ENCODE results near the gene NUP93. TPM values are rescaled to one million over a fixed set of nuclear protein-coding genes. Genes with fewer than 3 reads are reported as not detected.

NUP93 gene
- polyA plus RNA-seq, 1 donor from 2014 or later: 237 TPM

GRCh38 chr16:56771558-56772279, 41.8 kb downstream of the NUP93 start:
- H3K4me3 ChIP-seq (ENCODE audit: low read length): no peak overlapping the region
- TF ChIP-seq SMC3 (conservative IDR thresholded peaks at IDR 0.05; ENCODE audit: poor library complexity): no peak
- no peak for TF ChIP-seq EZH2 (IDR thresholded peaks at IDR 0.05; ENCODE audit: borderline replicate concordance, insufficient read depth, low read length, poor library complexity, severe bottlenecking)
- TF ChIP-seq, protein P1, sequence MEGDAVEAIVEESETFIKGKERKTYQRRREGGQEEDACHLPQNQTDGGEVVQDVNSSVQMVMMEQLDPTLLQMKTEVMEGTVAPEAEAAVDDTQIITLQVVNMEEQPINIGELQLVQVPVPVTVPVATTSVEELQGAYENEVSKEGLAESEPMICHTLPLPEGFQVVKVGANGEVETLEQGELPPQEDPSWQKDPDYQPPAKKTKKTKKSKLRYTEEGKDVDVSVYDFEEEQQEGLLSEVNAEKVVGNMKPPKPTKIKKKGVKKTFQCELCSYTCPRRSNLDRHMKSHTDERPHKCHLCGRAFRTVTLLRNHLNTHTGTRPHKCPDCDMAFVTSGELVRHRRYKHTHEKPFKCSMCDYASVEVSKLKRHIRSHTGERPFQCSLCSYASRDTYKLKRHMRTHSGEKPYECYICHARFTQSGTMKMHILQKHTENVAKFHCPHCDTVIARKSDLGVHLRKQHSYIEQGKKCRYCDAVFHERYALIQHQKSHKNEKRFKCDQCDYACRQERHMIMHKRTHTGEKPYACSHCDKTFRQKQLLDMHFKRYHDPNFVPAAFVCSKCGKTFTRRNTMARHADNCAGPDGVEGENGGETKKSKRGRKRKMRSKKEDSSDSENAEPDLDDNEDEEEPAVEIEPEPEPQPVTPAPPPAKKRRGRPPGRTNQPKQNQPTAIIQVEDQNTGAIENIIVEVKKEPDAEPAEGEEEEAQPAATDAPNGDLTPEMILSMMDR (IDR thresholded peaks at IDR 0.05; ENCODE audit: poor library complexity, severe bottlenecking): no peak
- no peak for TF ChIP-seq RAD21 (conservative IDR thresholded peaks at IDR 0.05)
- no peak for TF ChIP-seq EP300 (conservative IDR thresholded peaks at IDR 0.05; ENCODE audit: poor library complexity, severe bottlenecking)
- no peak for TF ChIP-seq MXI1 (conservative IDR thresholded peaks at IDR 0.05; ENCODE audit: poor library complexity, severe bottlenecking)
- no peak for TF ChIP-seq TAF1 (IDR thresholded peaks at IDR 0.05; ENCODE audit: low read depth)
- no peak for TF ChIP-seq POLR2AphosphoS5 (IDR thresholded peaks at IDR 0.05)
- TF ChIP-seq, protein P2, sequence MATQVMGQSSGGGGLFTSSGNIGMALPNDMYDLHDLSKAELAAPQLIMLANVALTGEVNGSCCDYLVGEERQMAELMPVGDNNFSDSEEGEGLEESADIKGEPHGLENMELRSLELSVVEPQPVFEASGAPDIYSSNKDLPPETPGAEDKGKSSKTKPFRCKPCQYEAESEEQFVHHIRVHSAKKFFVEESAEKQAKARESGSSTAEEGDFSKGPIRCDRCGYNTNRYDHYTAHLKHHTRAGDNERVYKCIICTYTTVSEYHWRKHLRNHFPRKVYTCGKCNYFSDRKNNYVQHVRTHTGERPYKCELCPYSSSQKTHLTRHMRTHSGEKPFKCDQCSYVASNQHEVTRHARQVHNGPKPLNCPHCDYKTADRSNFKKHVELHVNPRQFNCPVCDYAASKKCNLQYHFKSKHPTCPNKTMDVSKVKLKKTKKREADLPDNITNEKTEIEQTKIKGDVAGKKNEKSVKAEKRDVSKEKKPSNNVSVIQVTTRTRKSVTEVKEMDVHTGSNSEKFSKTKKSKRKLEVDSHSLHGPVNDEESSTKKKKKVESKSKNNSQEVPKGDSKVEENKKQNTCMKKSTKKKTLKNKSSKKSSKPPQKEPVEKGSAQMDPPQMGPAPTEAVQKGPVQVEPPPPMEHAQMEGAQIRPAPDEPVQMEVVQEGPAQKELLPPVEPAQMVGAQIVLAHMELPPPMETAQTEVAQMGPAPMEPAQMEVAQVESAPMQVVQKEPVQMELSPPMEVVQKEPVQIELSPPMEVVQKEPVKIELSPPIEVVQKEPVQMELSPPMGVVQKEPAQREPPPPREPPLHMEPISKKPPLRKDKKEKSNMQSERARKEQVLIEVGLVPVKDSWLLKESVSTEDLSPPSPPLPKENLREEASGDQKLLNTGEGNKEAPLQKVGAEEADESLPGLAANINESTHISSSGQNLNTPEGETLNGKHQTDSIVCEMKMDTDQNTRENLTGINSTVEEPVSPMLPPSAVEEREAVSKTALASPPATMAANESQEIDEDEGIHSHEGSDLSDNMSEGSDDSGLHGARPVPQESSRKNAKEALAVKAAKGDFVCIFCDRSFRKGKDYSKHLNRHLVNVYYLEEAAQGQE (IDR thresholded peaks at IDR 0.05; ENCODE audit: borderline replicate concordance): no peak
- no peaks in the 10 kb centered on the region for H3K9me3 ChIP-seq (ENCODE audit: low read length)
- H4K20me1 ChIP-seq (ENCODE audit: insufficient read depth): no peaks in the 10 kb centered on the region
- H3K36me3 ChIP-seq (ENCODE audit: insufficient read depth, low read length): no peaks in the 10 kb centered on the region
- no peaks in the 10 kb centered on the region for H3K27me3 ChIP-seq (ENCODE audit: insufficient read depth, low read depth, low read length)
- no peaks in the 10 kb centered on the region for H3K9me2 ChIP-seq (ENCODE audit: insufficient read depth, low read length)
- H3K9ac ChIP-seq (ENCODE audit: low read length): no peak overlapping the region
- H3K27ac ChIP-seq (ENCODE audit: low read length): no peak overlapping the region
- H3K79me2 ChIP-seq (replicated peaks; ENCODE audit: insufficient read depth, low read length): no peaks in the 10 kb centered on the region
- H2AFZ ChIP-seq (ENCODE audit: low read depth, low read length): no peak overlapping the region
- no peaks in the 10 kb centered on the region for H3F3A ChIP-seq (ENCODE audit: insufficient read depth, low read length, poor library complexity, severe bottlenecking)
- no peak overlapping the region for H3K4me2 ChIP-seq (ENCODE audit: low read length)

GRCh38 chr16:56773532-56773931, 43.6 kb downstream of the NUP93 start:
- Histone ChIP-seq H3K4me3 (ENCODE audit: low read length) (no peak overlapping the region), H3K9ac (ENCODE audit: low read length) (no peak overlapping the region), H3K4me2 (ENCODE audit: low read length) (no peak overlapping the region), H3K9me3 (ENCODE audit: low read length) (no peaks in the 10 kb centered on the region), H3K9me2 (ENCODE audit: insufficient read depth, low read length) (no peaks in the 10 kb centered on the region), H3K27me3 (ENCODE audit: insufficient read depth, low read depth, low read length) (no peaks in the 10 kb centered on the region), H3K27ac (ENCODE audit: low read length) (no peak overlapping the region), H2AFZ (ENCODE audit: low read depth, low read length) (no peak overlapping the region), H4K20me1 (ENCODE audit: insufficient read depth) (no peaks in the 10 kb centered on the region), H3K79me2 (replicated peaks; ENCODE audit: insufficient read depth, low read length) (no peaks in the 10 kb centered on the region), H3K36me3 (ENCODE audit: insufficient read depth, low read length) (no peaks in the 10 kb centered on the region), H3F3A (ENCODE audit: insufficient read depth, low read length, poor library complexity, severe bottlenecking) (no peaks in the 10 kb centered on the region)
- TF ChIP-seq POLR2AphosphoS5 (IDR thresholded peaks at IDR 0.05) (no peak), SMC3 (conservative IDR thresholded peaks at IDR 0.05; ENCODE audit: poor library complexity) (no peak), EZH2 (IDR thresholded peaks at IDR 0.05; ENCODE audit: borderline replicate concordance, insufficient read depth, low read length, poor library complexity, severe bottlenecking) (no peak), RAD21 (conservative IDR thresholded peaks at IDR 0.05) (no peak), TAF1 (IDR thresholded peaks at IDR 0.05; ENCODE audit: low read depth) (no peak), MXI1 (conservative IDR thresholded peaks at IDR 0.05; ENCODE audit: poor library complexity, severe bottlenecking) (no peak), EP300 (conservative IDR thresholded peaks at IDR 0.05; ENCODE audit: poor library complexity, severe bottlenecking) (no peak)
- TF ChIP-seq, protein P1 (IDR thresholded peaks at IDR 0.05; ENCODE audit: poor library complexity, severe bottlenecking): no peak
- TF ChIP-seq, protein P2 (IDR thresholded peaks at IDR 0.05; ENCODE audit: borderline replicate concordance): no peak
